ENCODE results near the gene CDKN1B. TPM values are rescaled to one million over a fixed set of nuclear protein-coding genes. Genes with fewer than 3 reads are reported as not detected.

The CDKN1B gene
- total RNA-seq, 1 experiment from 2014 or later = 27.7 TPM

- Histone ChIP-seq H3K27me3 (ENCODE audit: insufficient read depth, low read length) (no peaks in the 10 kb centered on the region), H3T11ph (ENCODE audit: low read length) (no peak overlapping the region), H4K8ac (replicated peaks; ENCODE audit: insufficient read length, low read depth, low read length) (no peak overlapping the region), H3K4me1 (ENCODE audit: insufficient read depth, low read length) (no peaks in the 10 kb centered on the region), H3K56ac (ENCODE audit: insufficient read length, low read depth, low read length) (no peak overlapping the region), H4K20me1 (ENCODE audit: control insufficient read depth, insufficient read depth, insufficient read length) (no peaks in the 10 kb centered on the region), H3K4me2 (ENCODE audit: insufficient read depth, insufficient read length, low read length) (no peak overlapping the region), H3K9me3 (ENCODE audit: control insufficient read depth, low read depth, low read length) (no peaks in the 10 kb centered on the region), H3K4ac (ENCODE audit: low read depth, low read length) (no peak overlapping the region), H2AFZ (ENCODE audit: low read length) (no peak overlapping the region), H3K18ac (ENCODE audit: insufficient read length, low read depth, low read length) (no peak overlapping the region), H3K23ac (ENCODE audit: insufficient read length, low read depth, low read length) (no peak overlapping the region), H4K5ac (ENCODE audit: insufficient read length, low read depth, low read length) (no peak overlapping the region), H2BK120ac (ENCODE audit: low read depth, low read length, poor library complexity, severe bottlenecking) (no peak overlapping the region), H2BK12ac (ENCODE audit: insufficient read length, low read depth, low read length) (no peak overlapping the region), H3K14ac (ENCODE audit: insufficient read depth, low read length) (no peak overlapping the region), H3K79me2 (ENCODE audit: insufficient read depth, low read length) (no peaks in the 10 kb centered on the region), H3K9ac (ENCODE audit: extremely low read depth, insufficient read length, low read length) (no peak overlapping the region), H3K23me2 (ENCODE audit: insufficient read length, low read depth, low read length, poor library complexity, severe bottlenecking) (no peaks in the 10 kb centered on the region), H3K27ac (ENCODE audit: insufficient read length, low read depth, low read length) (no peak overlapping the region), H2BK5ac (ENCODE audit: insufficient read length, low read length) (no peak overlapping the region), H3K79me1 (ENCODE audit: insufficient read depth, low read depth, low read length, poor library complexity, severe bottlenecking) (no peaks in the 10 kb centered on the region), H4K91ac (ENCODE audit: insufficient read length, low read depth, low read length) (no peak overlapping the region), H2BK15ac (ENCODE audit: low read depth, low read length) (no peak overlapping the region), H2AK5ac (ENCODE audit: insufficient read length, low read length) (no peak overlapping the region), H2BK20ac (ENCODE audit: low read depth, low read length, poor library complexity, severe bottlenecking) (no peak overlapping the region)
- H3K27me3 Mint-ChIP-seq (ENCODE audit: low read depth) = no peaks in the 10 kb centered on the region
- no peak for DNase-seq
- no peak overlapping the region for H3K27ac Mint-ChIP-seq
- H3K36me3 Mint-ChIP-seq (ENCODE audit: insufficient read depth in 1 of 3, low read depth in 3 of 3) = peaks cover 0 to 2% (median 0%) of the 10 kb centered on the region in 3 experiments; a peak in 2 of 7 replicates
- H3K4me3 Mint-ChIP-seq = no peak overlapping the region
- H3K9me3 Mint-ChIP-seq = no peaks in the 10 kb centered on the region
- WGBS (ENCODE audit: extremely low coverage, insufficient read length, low lambda C conversion rate) = no CpG with 5 or more reads among the region's 2 CpGs
- peaks cover 21 to 22% of the 10 kb centered on the region in 2 experiments for H3K4me1 Mint-ChIP-seq
- TF ChIP-seq CTCF (conservative IDR thresholded peaks at IDR 0.05) = no peak
Observed at GRCh38 chr12:12734054-12734453, 16.9 kb downstream of the CDKN1B start.

All from H9 (cell line).